GM21576 (cell line): ENCODE results near the gene DENND6B.

ENCODE experiments used
- ATAC-seq: cut with Tn5 transposase; IDR thresholded peaks from one replicate; pipeline ENCODE4 v1.9.1; 2021; ENCODE audit warnings: mild to moderate bottlenecking, moderate library complexity; ENCODE audit not compliant: unreplicated experiment

DENND6B gene

GRCh38 chr22:50289151-50289941, 37.5 kb downstream of the DENND6B start:
- no peak for ATAC-seq

- no peak for ATAC-seq
Measured at GRCh38 chr22:50287731-50288130, 39.1 kb downstream of the DENND6B start.

DNA sequence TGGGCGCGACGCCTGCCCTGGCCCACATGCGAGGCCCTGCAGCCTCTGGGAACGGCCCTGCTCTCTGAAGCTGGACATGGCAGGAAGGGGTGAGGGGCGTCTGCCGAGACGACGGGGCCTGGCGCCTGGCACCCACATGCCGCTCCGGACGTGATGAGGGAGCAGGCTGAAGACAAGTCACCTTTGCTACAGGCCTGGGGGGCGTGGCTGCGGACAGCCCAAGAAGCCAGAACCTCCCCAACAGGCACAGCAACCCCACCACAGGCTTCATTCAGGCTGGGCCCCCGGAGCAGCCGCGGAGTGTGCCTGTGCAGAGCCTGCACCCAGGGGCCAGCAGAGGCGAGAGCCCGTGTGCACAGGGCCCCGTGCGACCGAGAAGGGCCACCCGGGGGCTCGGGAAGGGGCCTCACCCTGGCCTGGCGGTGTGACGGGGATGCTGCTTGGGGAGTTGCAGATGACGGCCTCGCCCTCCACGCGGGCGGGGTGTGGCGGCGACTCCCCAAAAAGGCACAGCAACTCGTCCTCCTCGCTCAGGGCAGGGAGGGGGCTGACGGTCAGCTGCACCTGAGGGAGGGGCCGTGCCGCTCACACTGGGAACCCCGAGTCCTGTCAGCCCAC, 40.0 kb downstream of the DENND6B start:
- ATAC-seq: no peak

DNA sequence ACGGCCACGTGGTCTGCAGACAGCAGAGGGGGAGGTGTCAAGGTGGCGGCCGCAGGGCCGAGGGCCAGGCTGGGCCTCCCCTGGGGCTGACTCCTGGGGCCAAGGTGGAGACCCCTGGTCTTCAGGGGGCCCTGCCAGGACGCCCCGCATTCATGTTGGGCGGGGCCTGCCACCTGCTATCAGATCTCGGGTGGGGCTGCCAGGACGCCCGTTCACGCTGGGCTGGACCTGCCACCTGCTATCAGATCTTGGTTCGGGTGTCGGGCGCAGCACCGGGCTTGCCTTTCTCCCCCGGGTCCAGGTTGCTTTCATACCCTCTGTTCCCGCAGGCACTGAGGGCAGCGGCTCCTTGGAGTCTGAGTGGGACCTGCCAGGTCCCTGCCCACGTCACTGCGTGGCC, 40.5 kb downstream of the DENND6B start:
- ATAC-seq: no peak

- ATAC-seq: no peak
Measured at GRCh38 chr22:50285568-50286229, 41.1 kb downstream of the DENND6B start.

DNA sequence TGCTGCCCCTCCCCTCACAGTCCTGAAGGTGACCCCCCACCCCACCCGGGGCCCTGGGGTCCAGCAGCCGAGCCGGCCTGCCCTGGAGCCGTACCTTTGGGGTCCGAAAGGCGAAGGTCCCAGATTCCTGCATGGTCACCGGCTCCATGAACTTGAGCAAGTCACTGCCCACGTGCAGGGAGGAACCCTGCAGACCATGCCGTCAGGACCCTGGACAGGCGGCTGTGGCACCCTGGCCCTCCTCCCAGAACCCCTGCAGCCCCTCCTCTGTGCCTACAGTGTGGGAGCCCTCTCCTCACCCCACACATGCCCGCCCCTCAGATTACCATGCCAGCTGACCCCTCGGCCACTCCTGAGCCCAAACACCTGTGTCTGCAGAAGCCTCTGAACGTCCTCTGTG, 42.3 kb downstream of the DENND6B start:
- no peak for ATAC-seq

DNA sequence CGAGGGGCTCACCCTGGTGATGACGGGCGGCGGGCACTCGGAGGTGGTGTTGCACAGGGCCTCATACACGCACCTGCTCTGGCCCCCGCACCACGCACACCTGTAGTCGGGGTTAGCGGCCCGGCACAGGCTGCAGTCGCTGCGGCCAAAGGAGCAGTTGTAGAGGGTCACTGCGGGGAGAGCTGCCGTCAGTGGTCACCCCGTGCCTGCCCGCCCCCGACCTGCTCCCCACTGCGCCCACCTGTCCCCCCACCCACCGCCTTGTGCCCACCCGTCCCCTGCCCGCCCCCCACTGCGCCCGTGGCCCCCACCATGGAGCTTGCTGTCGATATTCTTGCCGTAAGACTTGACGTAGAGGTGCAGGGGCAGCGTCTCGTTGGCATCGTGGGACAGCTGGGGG, 43.0 kb downstream of the DENND6B start:
- no peak for ATAC-seq

DNA sequence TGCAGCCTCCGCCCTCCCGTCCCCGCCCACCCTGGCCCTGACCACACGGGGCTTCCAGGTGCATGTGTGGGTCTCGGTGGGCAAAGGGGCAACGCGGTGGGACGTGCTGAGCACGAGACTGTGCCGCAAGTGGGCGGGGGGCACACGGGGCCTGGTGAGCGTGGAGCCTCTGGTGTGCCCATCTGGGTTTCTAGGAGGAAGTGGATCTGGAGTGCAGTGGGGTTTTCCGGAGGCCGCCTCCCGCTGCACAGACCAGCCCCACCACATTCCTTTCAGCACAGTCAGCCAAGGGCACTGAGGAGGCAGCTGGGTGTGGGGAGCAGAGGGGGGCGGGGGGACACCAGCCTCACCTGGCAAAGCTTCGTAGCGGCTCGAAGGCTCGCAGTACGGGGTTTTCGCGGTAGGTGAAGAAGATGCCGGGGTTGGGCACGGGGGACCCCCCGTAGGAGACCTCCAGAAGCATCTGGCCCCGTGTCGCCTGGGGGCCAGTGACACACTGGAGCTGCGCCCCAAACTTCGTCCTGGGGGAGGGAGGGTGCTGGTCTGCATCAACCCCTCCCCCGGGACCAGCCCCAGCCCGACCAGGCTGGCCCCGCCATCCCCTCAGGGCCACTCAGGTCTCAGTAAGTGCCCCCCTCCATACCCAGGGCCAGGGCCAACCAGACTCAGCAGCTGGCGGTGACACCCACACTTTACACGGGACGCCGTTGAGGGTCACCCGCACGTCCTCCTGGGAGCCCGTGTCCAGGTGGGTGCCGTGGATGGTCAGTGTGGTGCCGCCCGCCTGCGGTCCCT, 44.3 kb downstream of the DENND6B start:
- no peak for ATAC-seq

DNA sequence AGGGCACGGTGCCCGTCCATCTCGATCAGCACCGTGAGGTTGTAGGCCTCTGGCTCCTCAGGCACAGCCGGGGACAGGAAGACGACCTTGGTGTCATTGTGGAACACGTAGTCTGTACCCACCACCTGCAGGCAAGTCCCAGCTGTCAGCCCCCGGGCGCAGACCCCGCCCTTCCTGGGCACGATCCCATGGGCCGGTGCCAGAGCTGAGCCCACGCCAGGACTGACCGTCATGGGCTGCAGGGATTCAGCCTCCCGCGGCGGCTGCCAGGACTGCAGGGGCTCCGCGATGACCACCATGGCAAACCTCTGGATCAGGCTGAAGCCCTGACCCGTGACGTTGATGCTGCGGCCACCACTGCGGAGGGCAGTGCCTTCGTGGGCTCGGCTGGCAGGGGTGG, 44.9 kb downstream of the DENND6B start:
- no peak for ATAC-seq

DNA sequence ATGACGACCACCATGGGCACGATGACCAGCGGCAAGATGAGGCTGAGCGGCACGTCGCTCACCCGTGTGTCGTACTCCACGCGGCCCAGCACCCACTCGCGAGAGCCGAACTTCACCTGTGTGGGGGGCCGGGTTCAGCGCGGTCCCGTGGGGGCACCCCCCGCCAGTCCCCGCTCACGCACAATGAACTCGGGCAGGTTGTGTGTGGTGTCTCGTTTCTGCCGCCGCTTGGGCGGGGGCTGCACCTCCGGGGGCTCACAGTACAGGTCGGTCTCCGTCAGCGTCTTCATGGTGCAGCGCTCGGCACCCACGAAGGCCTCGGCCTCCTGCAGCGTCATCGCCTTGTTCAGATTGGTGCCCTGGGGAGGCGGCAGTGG, 45.4 kb downstream of the DENND6B start:
- no peak for ATAC-seq

GRCh38 chr22:50280708-50281383, 46.0 kb downstream of the DENND6B start:
- no peak for ATAC-seq

GRCh38 chr22:50280022-50280707, 46.6 kb downstream of the DENND6B start:
- no peak for ATAC-seq

GRCh38 chr22:50278956-50279619, 47.7 kb downstream of the DENND6B start:
- ATAC-seq: no peak

DNA sequence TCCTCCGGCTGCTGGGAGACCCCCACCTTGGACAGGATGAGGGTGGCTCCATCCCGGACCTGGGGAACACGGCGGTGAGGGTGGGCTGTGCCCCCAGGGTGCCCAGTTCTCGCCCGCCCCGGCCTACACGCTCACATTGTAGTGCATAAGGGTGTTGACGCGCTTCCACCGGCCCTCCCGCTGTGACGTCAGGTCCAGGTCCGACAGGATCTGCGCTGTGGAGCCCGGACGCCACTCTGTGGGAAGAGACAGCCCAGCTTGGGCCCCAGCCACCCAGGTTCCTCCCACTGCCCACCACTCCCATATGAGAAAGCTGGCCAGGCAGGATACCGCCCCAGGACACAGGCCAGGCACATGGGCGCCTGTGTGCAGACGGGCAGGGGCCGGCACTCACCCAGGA, 48.4 kb downstream of the DENND6B start:
- ATAC-seq: no peak

DNA sequence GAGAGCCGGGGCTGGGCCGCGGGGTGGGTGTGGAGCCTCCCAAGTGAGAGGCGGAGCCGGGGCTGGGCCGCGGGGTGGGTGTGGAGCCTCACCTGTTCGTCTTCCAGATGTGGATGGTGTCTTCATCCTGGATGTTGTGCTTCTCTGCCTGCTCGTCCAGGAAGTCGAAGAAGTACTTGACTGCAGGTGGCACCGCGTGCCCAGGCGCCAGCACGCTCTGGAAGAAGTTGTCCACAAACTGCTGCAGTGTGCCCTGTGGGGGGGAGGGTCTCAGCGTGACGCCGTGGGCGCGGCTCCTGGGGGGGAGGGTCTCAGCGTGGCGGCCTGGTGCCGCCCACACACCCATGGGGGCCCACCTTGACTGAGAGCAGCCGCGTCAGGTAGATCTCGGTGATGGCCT, 49.1 kb downstream of the DENND6B start:
- ATAC-seq: no peak

GRCh38 chr22:50276143-50276542, 50.7 kb downstream of the DENND6B start:
- peak; percentile 74 for ATAC-seq

GRCh38 chr22:50275181-50276055, 51.4 kb downstream of the DENND6B start:
- no peak for ATAC-seq

- no peak for ATAC-seq
Measured at GRCh38 chr22:50274771-50275170, 52.0 kb downstream of the DENND6B start.

GRCh38 chr22:50274311-50274710, 52.5 kb downstream of the DENND6B start:
- ATAC-seq: no peak
